ENCODE results near the gene SLC7A8.

SLC7A8 gene

GRCh38 chr14:23182372-23183157 lies 895 bp downstream of the SLC7A8 start:
- DNase-seq (ENCODE audit: low spot score) = no peak

GRCh38 chr14:23181946-23182345 lies 1.5 kb downstream of the SLC7A8 start:
- DNase-seq (ENCODE audit: low spot score) = no peak

- no peak for DNase-seq (ENCODE audit: low spot score)
Observed at GRCh38 chr14:23181453-23181852, 2.0 kb downstream of the SLC7A8 start.

GRCh38 chr14:23177181-23177580 lies 6.3 kb downstream of the SLC7A8 start:
- no peak for DNase-seq (ENCODE audit: low spot score)

- no peak for DNase-seq (ENCODE audit: low spot score)
Observed at GRCh38 chr14:23175823-23176222, 7.6 kb downstream of the SLC7A8 start.

GRCh38 chr14:23174296-23175184 lies 8.9 kb downstream of the SLC7A8 start:
- DNase-seq (ENCODE audit: low spot score) = no peak

GRCh38 chr14:23173796-23174195 lies 9.7 kb downstream of the SLC7A8 start:
- no peak for DNase-seq (ENCODE audit: low spot score)

- no peak for DNase-seq (ENCODE audit: low spot score)
Observed at GRCh38 chr14:23173031-23173430, 10.4 kb downstream of the SLC7A8 start.

- DNase-seq (ENCODE audit: low spot score) = no peak
Observed at GRCh38 chr14:23172574-23172973, 10.9 kb downstream of the SLC7A8 start.

- no peak for DNase-seq (ENCODE audit: low spot score)
Observed at GRCh38 chr14:23172096-23172495, 11.4 kb downstream of the SLC7A8 start.

GRCh38 chr14:23171222-23171975 lies 12.1 kb downstream of the SLC7A8 start:
- no peak for DNase-seq (ENCODE audit: low spot score)

GRCh38 chr14:23169622-23170021 lies 13.8 kb downstream of the SLC7A8 start:
- no peak for DNase-seq (ENCODE audit: low spot score)

GRCh38 chr14:23168246-23168645 lies 15.2 kb downstream of the SLC7A8 start:
- DNase-seq (ENCODE audit: low spot score) = no peak

- DNase-seq (ENCODE audit: low spot score) = no peak
Observed at GRCh38 chr14:23167116-23167847, 16.2 kb downstream of the SLC7A8 start.

- DNase-seq (ENCODE audit: low spot score) = no peak
Observed at GRCh38 chr14:23164949-23165348, 18.5 kb downstream of the SLC7A8 start.

- no peak for DNase-seq (ENCODE audit: low spot score)
Observed at GRCh38 chr14:23164250-23164649, 19.2 kb downstream of the SLC7A8 start.

GRCh38 chr14:23163830-23164229 lies 19.6 kb downstream of the SLC7A8 start:
- DNase-seq (ENCODE audit: low spot score) = no peak

GRCh38 chr14:23162800-23163199 lies 20.7 kb downstream of the SLC7A8 start:
- no peak for DNase-seq (ENCODE audit: low spot score)

- no peak for DNase-seq (ENCODE audit: low spot score)
Observed at GRCh38 chr14:23162005-23162404, 21.5 kb downstream of the SLC7A8 start.

GRCh38 chr14:23160924-23161522 lies 22.4 kb downstream of the SLC7A8 start:
- no peak for DNase-seq (ENCODE audit: low spot score)

- DNase-seq (ENCODE audit: low spot score) = no peak
Observed at GRCh38 chr14:23159532-23159931, 23.9 kb downstream of the SLC7A8 start.

All from NAMALWA (cell line).